WTC11 (cell line): ENCODE results near the gene PTGIS. TPM values are rescaled to one million over a fixed set of nuclear protein-coding genes. Genes with fewer than 3 reads are reported as not detected.

Source experiments
- ATAC-seq: fragments of 200-7000 bp; cut with Tn5 transposase; 2 replicates; pipeline ENCODE4 v1.10.0; 2021; ENCODE audit warnings: mild to moderate bottlenecking, moderate library complexity
- CTCF ChIA-PET: fragments of 300-600 bp; sonication (Branson Sonifier 250); formaldehyde crosslinking; loops from one replicate; lab custom pipeline; 2021; ENCODE audit warnings: antibody characterized with exemption; lab: Charles Lee
- POLR2A ChIA-PET: fragments of 350-600 bp; sonication (Branson Sonifier 250); formaldehyde crosslinking; loops from one replicate; lab custom pipeline; 2021; ENCODE audit warnings: antibody characterized with exemption; lab: Charles Lee
- DNase-seq: peaks from one replicate; pipeline ENCODE4 v3.0.0; 2021; ENCODE audit warnings: low spot score
- H3K27ac Mint-ChIP-seq: 2 replicates; pipeline ENCODE4 v1.8.0; 2021; ENCODE audit warnings: mixed read lengths
- H3K27me3 Mint-ChIP-seq: 2 replicates; pipeline ENCODE4 v1.8.0; 2021; ENCODE audit warnings: low read depth, mild to moderate bottlenecking, moderate library complexity, mixed read lengths
- H3K36me3 Mint-ChIP-seq: 2 replicates; pipeline ENCODE4 v1.8.0; 2021; ENCODE audit warnings: mixed read lengths
- H3K4me1 Mint-ChIP-seq: 2 replicates; pipeline ENCODE4 v1.8.0; 2022; ENCODE audit warnings: mixed read lengths
- H3K4me3 Mint-ChIP-seq: 2 replicates; pipeline ENCODE4 v1.8.0; 2021; ENCODE audit warnings: mild to moderate bottlenecking, moderate library complexity, mixed read lengths
- H3K9me3 Mint-ChIP-seq: 2 replicates; pipeline ENCODE4 v1.8.0; 2021; ENCODE audit warnings: mixed read lengths
- ATF1 ChIP-seq: sonication (generic); formaldehyde crosslinking; IDR thresholded peaks from 2 replicates; pipeline ENCODE4 v1.8.1; 2023; ENCODE audit warnings: mild to moderate bottlenecking, moderate library complexity, missing genetic modification reagents
- CBFB ChIP-seq: sonication (generic); formaldehyde crosslinking; IDR thresholded peaks from 2 replicates; pipeline ENCODE4 v1.8.1; 2022; ENCODE audit warnings: mild to moderate bottlenecking, low read depth, missing genetic modification reagents
- CDX4 ChIP-seq: fragments of 250-450 bp; sonication (Bioruptor Pico); IDR thresholded peaks from 2 replicates; pipeline ENCODE4 v1.9.0; 2021; ENCODE audit warnings: moderate library complexity, mild to moderate bottlenecking, inconsistent platforms, borderline replicate concordance
- E2F1 ChIP-seq: sonication (generic); formaldehyde crosslinking; IDR thresholded peaks from 2 replicates; pipeline ENCODE4 v1.8.0; 2022; ENCODE audit warnings: mild to moderate bottlenecking, missing genetic modification reagents
- E2F5 ChIP-seq: sonication (generic); formaldehyde crosslinking; IDR thresholded peaks from 2 replicates; pipeline ENCODE4 v1.8.1; 2022; ENCODE audit warnings: mild to moderate bottlenecking, moderate library complexity, missing genetic modification reagents
- ETV6 ChIP-seq: sonication (generic); formaldehyde crosslinking; IDR thresholded peaks from 2 replicates; pipeline ENCODE4 v1.8.1; 2022; ENCODE audit warnings: mild to moderate bottlenecking, missing genetic modification reagents
- FOXP4 ChIP-seq: sonication (generic); formaldehyde crosslinking; IDR thresholded peaks from 2 replicates; pipeline ENCODE4 v1.8.0; 2022; ENCODE audit warnings: mild to moderate bottlenecking, missing genetic modification reagents
- IRF1 ChIP-seq: sonication (generic); formaldehyde crosslinking; IDR thresholded peaks from 2 replicates; pipeline ENCODE4 v1.8.0; 2023; ENCODE audit warnings: missing genetic modification reagents
- NFE2L1 ChIP-seq: sonication (generic); formaldehyde crosslinking; IDR thresholded peaks from 2 replicates; pipeline ENCODE4 v1.8.1; 2023; ENCODE audit warnings: missing genetic modification reagents
- SMAD3 ChIP-seq: sonication (generic); formaldehyde crosslinking; IDR thresholded peaks from 2 replicates; pipeline ENCODE4 v1.8.0; 2022; ENCODE audit warnings: missing genetic modification reagents, mild to moderate bottlenecking, borderline replicate concordance
- SMAD4 ChIP-seq: sonication (generic); formaldehyde crosslinking; IDR thresholded peaks from 2 replicates; pipeline ENCODE4 v1.8.0; 2022; ENCODE audit warnings: mild to moderate bottlenecking, missing genetic modification reagents
- ZMAT4 ChIP-seq: fragments of 250-450 bp; sonication (Bioruptor Pico); IDR thresholded peaks from 2 replicates; pipeline ENCODE4 v1.9.0; 2021; ENCODE audit warnings: mild to moderate bottlenecking
- ZNF121 ChIP-seq: sonication (generic); formaldehyde crosslinking; IDR thresholded peaks from 2 replicates; pipeline ENCODE4 v1.8.0; 2023; ENCODE audit warnings: missing genetic modification reagents
- ZNF219 ChIP-seq: sonication (generic); formaldehyde crosslinking; IDR thresholded peaks from 2 replicates; pipeline ENCODE4 v1.8.0; 2023; ENCODE audit warnings: missing genetic modification reagents, mild to moderate bottlenecking, borderline replicate concordance
- ZNF281 ChIP-seq: sonication (generic); formaldehyde crosslinking; IDR thresholded peaks from 2 replicates; pipeline ENCODE4 v1.8.0; 2023; ENCODE audit warnings: mild to moderate bottlenecking, missing genetic modification reagents
- ZNF532 ChIP-seq: fragments of 250-450 bp; sonication (Bioruptor Pico); IDR thresholded peaks from 2 replicates; pipeline ENCODE4 v1.9.0; 2021; ENCODE audit warnings: mild to moderate bottlenecking, borderline replicate concordance
- ZNF671 ChIP-seq: fragments of 250-450 bp; sonication (Bioruptor Pico); IDR thresholded peaks from 2 replicates; pipeline ENCODE4 v1.8.0; 2021; ENCODE audit warnings: mild to moderate bottlenecking
- total RNA-seq: library from RNA; stranded (reverse); gene quantifications from 3 replicates; pipeline ENCODE4 v1.2.3, GENCODE V29; 2021

The PTGIS gene
- total RNA-seq, 1 experiment from 2014 or later = 24.3 TPM

- no peak for TF ChIP-seq E2F5 (CRISPR knock-in tag)
- no peak for TF ChIP-seq NFE2L1 (CRISPR knock-in tag)
- TF ChIP-seq ZNF121 (CRISPR knock-in tag) = no peak
- no peak for TF ChIP-seq ZNF281 (CRISPR knock-in tag)
- TF ChIP-seq SMAD3 = no peak
- no peak for TF ChIP-seq ZMAT4 (CRISPR knock-in tag)
- no peak for TF ChIP-seq ETV6
- TF ChIP-seq ZNF219 (CRISPR knock-in tag) = no peak
- TF ChIP-seq CDX4 = no peak
- no peak for TF ChIP-seq IRF1
- TF ChIP-seq SMAD4 (CRISPR knock-in tag) = no peak
- no peak for TF ChIP-seq E2F1
- TF ChIP-seq FOXP4 (CRISPR knock-in tag) = no peak
- TF ChIP-seq CBFB (CRISPR knock-in tag) = no peak
- no peak for TF ChIP-seq ZNF671
- TF ChIP-seq ATF1 = no peak
- no peak for TF ChIP-seq ZNF532 (CRISPR knock-in tag)
- no peaks in the 10 kb centered on the region; the same call in none of the 2 replicates for H3K27me3 Mint-ChIP-seq
- no peaks in the 10 kb centered on the region for H3K9me3 Mint-ChIP-seq
- ChIA-PET POLR2A (interaction anchor here (0.7 kb wide), 1 partner anchor 28 kb away, joined by 3 read pairs; no protein-coding TSS in a partner anchor), CTCF (interaction anchor here (0.9 to 1.6 kb wide), 3 partner anchors 13 to 49 kb away, joined by 3 to 6 read pairs (median 6); no protein-coding TSS in a partner anchor)
- H3K4me1 Mint-ChIP-seq = peaks cover 6% of the 10 kb centered on the region; the same call in 1 of the 2 replicates
- H3K36me3 Mint-ChIP-seq = no peaks in the 10 kb centered on the region
- H3K4me3 Mint-ChIP-seq = no peak overlapping the region
- no peak overlapping the region for H3K27ac Mint-ChIP-seq
- ATAC-seq (no peak), DNase-seq (no peak)
Observed at GRCh38 chr20:49590163-49591017, 22.5 kb upstream of the PTGIS start.
